HG03139 (cell line): ENCODE results near the gene PTPN4.

ENCODE experiments used
- ATAC-seq: cut with Tn5 transposase; IDR thresholded peaks from one replicate; pipeline ENCODE4 v1.9.1; 2021; ENCODE audit not compliant: unreplicated experiment

Gene PTPN4

GRCh38 chr2:119759451-119760236 is at the start of gene PTPN4:
TSS of gene PTPN4 (plus strand) at chr2:119759922. CDS start at chr2:119809854, 49,932 bp downstream.
- peak; percentile 91 for ATAC-seq

GRCh38 chr2:119710281-119710680 is 49.4 kb upstream of the PTPN4 start:
- no peak for ATAC-seq

- ATAC-seq, result no peak
Measured at GRCh38 chr2:119711352-119711751, 48.4 kb upstream of the PTPN4 start.

- no peak for ATAC-seq
Measured at GRCh38 chr2:119712571-119712970, 47.2 kb upstream of the PTPN4 start.

- no peak for ATAC-seq
Measured at GRCh38 chr2:119713819-119714490, 45.8 kb upstream of the PTPN4 start.

GRCh38 chr2:119715409-119716283 is 44.1 kb upstream of the PTPN4 start:
- no peak for ATAC-seq

GRCh38 chr2:119716284-119716672 is 43.4 kb upstream of the PTPN4 start:
- ATAC-seq, result no peak

GRCh38 chr2:119718501-119719260 is 41.0 kb upstream of the PTPN4 start:
- no peak for ATAC-seq

GRCh38 chr2:119719261-119719627 is 40.5 kb upstream of the PTPN4 start:
- no peak for ATAC-seq

- no peak for ATAC-seq
Measured at GRCh38 chr2:119721043-119721442, 38.7 kb upstream of the PTPN4 start.

GRCh38 chr2:119721462-119721861 is 38.3 kb upstream of the PTPN4 start:
- no peak for ATAC-seq

- no peak for ATAC-seq
Measured at GRCh38 chr2:119721904-119722303, 37.8 kb upstream of the PTPN4 start.

GRCh38 chr2:119723186-119723585 is 36.5 kb upstream of the PTPN4 start:
- no peak for ATAC-seq

GRCh38 chr2:119723784-119724467 is 35.8 kb upstream of the PTPN4 start:
- no peak for ATAC-seq

- no peak for ATAC-seq
Measured at GRCh38 chr2:119724656-119725485, 34.9 kb upstream of the PTPN4 start.

GRCh38 chr2:119727493-119727892 is 32.2 kb upstream of the PTPN4 start:
- no peak for ATAC-seq

- ATAC-seq, result no peak
Measured at GRCh38 chr2:119728421-119728820, 31.3 kb upstream of the PTPN4 start.

GRCh38 chr2:119730671-119731177 is 29.0 kb upstream of the PTPN4 start:
- no peak for ATAC-seq

- ATAC-seq, result no peak
Measured at GRCh38 chr2:119731983-119732382, 27.7 kb upstream of the PTPN4 start.
